Calu3 (cell line): ENCODE results near the gene INAVA. TPM values are rescaled to one million over a fixed set of nuclear protein-coding genes. Genes with fewer than 3 reads are reported as not detected.

Experiments used
- BruUV-seq: library from RNA; stranded (reverse); fragments of 400-500 nt; replicated peaks from 2 replicates; lab custom pipeline; 2021; lab: Mats Ljungman, UMichigan
- CTCF ChIA-PET: fragments of 300-600 bp; sonication (Branson Sonifier 250); formaldehyde crosslinking; loops from one replicate; lab custom pipeline; 2022; ENCODE audit warnings: antibody characterized with exemption; lab: Charles Lee
- DNase-seq: peaks from one replicate; pipeline ENCODE4 v3.0.0; 2022
- H3K27ac Mint-ChIP-seq: one replicate; pipeline ENCODE4 v1.8.0; 2022; ENCODE audit warnings: mixed read lengths; ENCODE audit not compliant: unreplicated experiment
- H3K27me3 Mint-ChIP-seq: one replicate; pipeline ENCODE4 v1.8.0; 2022; ENCODE audit warnings: mixed read lengths; ENCODE audit not compliant: unreplicated experiment
- H3K36me3 Mint-ChIP-seq: one replicate; pipeline ENCODE4 v1.8.0; 2022; ENCODE audit warnings: mild to moderate bottlenecking, moderate library complexity, mixed read lengths; ENCODE audit not compliant: insufficient read depth, unreplicated experiment
- H3K4me1 Mint-ChIP-seq: one replicate; pipeline ENCODE4 v1.8.0; 2022; ENCODE audit warnings: mild to moderate bottlenecking, low read depth, mixed read lengths; ENCODE audit not compliant: unreplicated experiment
- H3K4me3 Mint-ChIP-seq: one replicate; pipeline ENCODE4 v1.8.0; 2022; ENCODE audit warnings: mild to moderate bottlenecking, low read depth, moderate library complexity, mixed read lengths; ENCODE audit not compliant: unreplicated experiment
- H3K9me3 Mint-ChIP-seq: one replicate; pipeline ENCODE4 v1.8.0; 2022; ENCODE audit warnings: low read depth, mixed read lengths; ENCODE audit not compliant: unreplicated experiment
- intact Hi-C: fragments of 100-400 bp; cut with micrococcal nuclease; formaldehyde crosslinking; loops from one replicate; pipeline ENCODE4 v1.10.0; 2022; ENCODE audit not compliant: unreplicated experiment
- total RNA-seq: library from RNA; stranded (reverse); gene quantifications from 2 replicates; pipeline ENCODE4 v1.2.3, GENCODE V29; 2022
- TF ChIP-seq, protein P1 (sequence below): fragments of 200-600 bp; IDR thresholded peaks from one replicate; pipeline ENCODE4 v1.8.0; 2022; ENCODE audit warnings: antibody characterized with exemption; ENCODE audit not compliant: unreplicated experiment

The INAVA gene
- total RNA-seq, 1 experiment from 2014 or later = 175 TPM

- H3K36me3 Mint-ChIP-seq = peaks cover 5% of the 10 kb centered on the region
- intact Hi-C loops = no loop called here
- TF ChIP-seq, protein P1, sequence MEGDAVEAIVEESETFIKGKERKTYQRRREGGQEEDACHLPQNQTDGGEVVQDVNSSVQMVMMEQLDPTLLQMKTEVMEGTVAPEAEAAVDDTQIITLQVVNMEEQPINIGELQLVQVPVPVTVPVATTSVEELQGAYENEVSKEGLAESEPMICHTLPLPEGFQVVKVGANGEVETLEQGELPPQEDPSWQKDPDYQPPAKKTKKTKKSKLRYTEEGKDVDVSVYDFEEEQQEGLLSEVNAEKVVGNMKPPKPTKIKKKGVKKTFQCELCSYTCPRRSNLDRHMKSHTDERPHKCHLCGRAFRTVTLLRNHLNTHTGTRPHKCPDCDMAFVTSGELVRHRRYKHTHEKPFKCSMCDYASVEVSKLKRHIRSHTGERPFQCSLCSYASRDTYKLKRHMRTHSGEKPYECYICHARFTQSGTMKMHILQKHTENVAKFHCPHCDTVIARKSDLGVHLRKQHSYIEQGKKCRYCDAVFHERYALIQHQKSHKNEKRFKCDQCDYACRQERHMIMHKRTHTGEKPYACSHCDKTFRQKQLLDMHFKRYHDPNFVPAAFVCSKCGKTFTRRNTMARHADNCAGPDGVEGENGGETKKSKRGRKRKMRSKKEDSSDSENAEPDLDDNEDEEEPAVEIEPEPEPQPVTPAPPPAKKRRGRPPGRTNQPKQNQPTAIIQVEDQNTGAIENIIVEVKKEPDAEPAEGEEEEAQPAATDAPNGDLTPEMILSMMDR = no peak
- no TSS peak for BruUV-seq
- H3K9me3 Mint-ChIP-seq = no peaks in the 10 kb centered on the region
- H3K27me3 Mint-ChIP-seq = no peaks in the 10 kb centered on the region
- H3K4me3 Mint-ChIP-seq = no peak overlapping the region
- no peak overlapping the region for H3K27ac Mint-ChIP-seq
- H3K4me1 Mint-ChIP-seq = no peaks in the 10 kb centered on the region
- CTCF ChIA-PET = interaction anchor here (0.7 kb wide), 2 partner anchors 195 to 643 kb away, joined by 3 read pairs; no protein-coding TSS in a partner anchor
- no peak for DNase-seq
Measured at GRCh38 chr1:200862713-200863415, 31.8 kb upstream of the INAVA start.

- intact Hi-C loops = no loop called here
Measured at GRCh38 chr1:200866116-200866515, 28.6 kb upstream of the INAVA start.

DNA sequence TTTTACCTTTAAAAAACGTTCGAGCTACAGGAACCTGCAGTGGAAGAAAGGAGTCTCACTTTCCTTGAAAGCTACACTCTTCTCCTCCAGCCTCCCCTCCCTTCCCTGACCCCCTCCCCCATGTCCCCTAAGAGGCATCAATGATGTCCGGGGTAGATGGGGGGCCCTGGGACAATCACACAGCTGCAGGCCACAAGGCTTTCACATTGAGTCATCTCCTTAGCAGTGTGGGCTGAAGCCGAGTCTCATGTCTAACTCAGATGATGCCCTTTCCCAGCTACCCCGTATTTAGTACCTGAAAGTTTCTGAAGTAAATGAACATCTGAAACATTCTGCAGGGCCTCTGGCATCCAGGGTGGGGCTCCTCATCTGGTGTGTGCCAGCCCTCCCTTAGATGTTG is 28.2 kb upstream of the INAVA start:
- DNase-seq = no peak
- intact Hi-C loops = no loop called here
- TF ChIP-seq, protein P1 = no peak
- CTCF ChIA-PET = no interaction called here
- no peak overlapping the region for H3K27ac Mint-ChIP-seq
- H3K4me3 Mint-ChIP-seq = no peak overlapping the region
- no TSS peak for BruUV-seq
- H3K9me3 Mint-ChIP-seq = no peaks in the 10 kb centered on the region
- no peaks in the 10 kb centered on the region for H3K27me3 Mint-ChIP-seq
- no peaks in the 10 kb centered on the region for H3K4me1 Mint-ChIP-seq
- peaks cover 5% of the 10 kb centered on the region for H3K36me3 Mint-ChIP-seq

More at GRCh38 chr1:200866116-200866515, 28.6 kb upstream of the INAVA start:
- peaks cover 5% of the 10 kb centered on the region for H3K36me3 Mint-ChIP-seq
- no peak for DNase-seq
- no TSS peak for BruUV-seq
- no peak overlapping the region for H3K27ac Mint-ChIP-seq
- TF ChIP-seq, protein P1 = no peak
- no peak overlapping the region for H3K4me3 Mint-ChIP-seq
- H3K27me3 Mint-ChIP-seq = no peaks in the 10 kb centered on the region
- H3K9me3 Mint-ChIP-seq = no peaks in the 10 kb centered on the region
- CTCF ChIA-PET = no interaction called here
- H3K4me1 Mint-ChIP-seq = no peaks in the 10 kb centered on the region

DNA sequence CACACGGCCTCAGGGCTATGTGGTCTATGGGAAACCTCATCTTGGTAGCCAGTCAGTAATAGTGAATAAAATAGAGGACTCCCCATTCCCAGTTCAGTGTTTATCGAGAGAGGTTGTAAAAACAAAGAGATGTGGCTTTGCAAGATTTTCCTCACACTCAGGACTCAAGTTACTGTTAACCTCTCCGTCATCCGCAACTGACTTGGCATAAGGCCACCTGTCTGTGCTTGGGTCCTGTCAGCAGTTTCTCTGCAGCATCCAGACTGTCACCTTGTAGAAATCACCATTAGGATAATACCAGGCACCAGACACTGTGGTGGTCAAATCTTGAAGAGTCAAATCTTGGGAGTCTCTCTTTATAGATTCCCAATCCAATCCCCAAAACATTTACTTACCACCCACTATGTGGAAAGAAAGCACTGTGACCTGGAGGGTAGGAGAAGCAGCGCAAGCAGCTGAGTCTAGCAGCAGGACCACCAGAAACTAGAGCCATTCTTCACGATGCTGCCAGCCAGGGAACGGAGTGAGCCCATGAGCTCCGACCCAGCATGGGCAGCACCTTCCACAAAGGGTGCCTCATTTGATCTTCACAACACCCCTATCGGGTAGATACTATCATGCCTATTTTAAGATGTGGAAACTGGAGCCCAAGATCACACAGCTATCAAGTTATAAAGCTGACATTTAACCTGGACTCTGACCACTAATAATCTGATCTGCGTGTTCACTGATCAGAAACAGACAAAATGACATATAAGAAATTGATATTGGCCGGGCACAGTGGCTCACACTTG is 27.5 kb upstream of the INAVA start:
- intact Hi-C loops = no loop called here
- TF ChIP-seq, protein P1 = no peak
- CTCF ChIA-PET = no interaction called here
- no peaks in the 10 kb centered on the region for H3K4me1 Mint-ChIP-seq
- no peaks in the 10 kb centered on the region for H3K27me3 Mint-ChIP-seq
- H3K9me3 Mint-ChIP-seq = no peaks in the 10 kb centered on the region
- H3K4me3 Mint-ChIP-seq = no peak overlapping the region
- no TSS peak for BruUV-seq
- no peak overlapping the region for H3K27ac Mint-ChIP-seq
- H3K36me3 Mint-ChIP-seq = peaks cover 5% of the 10 kb centered on the region
- no peak for DNase-seq
